ENCODE results near the gene CORO2B. TPM values are rescaled to one million over a fixed set of nuclear protein-coding genes. Genes with fewer than 3 reads are reported as not detected.
"Not testable (repeated sequence)": the region's sequence is repeated elsewhere in the genome, so short reads cannot be mapped to it uniquely, and the experiment has no call there.

The CORO2B gene
- total RNA-seq, 1 donor from 2014 or later, result 11.0 TPM

GRCh38 chr15:68751622-68752021 lies 172.8 kb downstream of the CORO2B start:
- H3K9me3 ChIP-seq, result peaks cover 0 to 3% of the 10 kb centered on the region in 2 donors
- no peak for TF ChIP-seq CTCF (IDR thresholded peaks at IDR 0.05)
- no peaks in the 10 kb centered on the region for H3K36me3 ChIP-seq
- no peaks in the 10 kb centered on the region for H3K27me3 ChIP-seq
- no peak overlapping the region for H3K4me3 ChIP-seq
- no peaks in the 10 kb centered on the region for H3K4me1 ChIP-seq
- no peak for DNase-seq (ENCODE audit: low spot score in 2 of 2)
- intact Hi-C loops (cut with DNase I), result no loop called here
- no peak overlapping the region for H3K27ac ChIP-seq

- Histone ChIP-seq H3K27ac (no peak overlapping the region), H3K9me3 (no peaks in the 10 kb centered on the region), H3K36me3 (no peaks in the 10 kb centered on the region), H3K4me3 (no peak overlapping the region), H3K27me3 (no peaks in the 10 kb centered on the region), H3K4me1 (no peaks in the 10 kb centered on the region)
- no peak for TF ChIP-seq CTCF (IDR thresholded peaks at IDR 0.05)
- intact Hi-C loops (cut with DNase I), result no loop called here
- no peak for DNase-seq (ENCODE audit: low spot score in 2 of 2)
These were observed 176.9 kb downstream of the CORO2B start for GRCh38 chr15:68755731-68756130.

DNA sequence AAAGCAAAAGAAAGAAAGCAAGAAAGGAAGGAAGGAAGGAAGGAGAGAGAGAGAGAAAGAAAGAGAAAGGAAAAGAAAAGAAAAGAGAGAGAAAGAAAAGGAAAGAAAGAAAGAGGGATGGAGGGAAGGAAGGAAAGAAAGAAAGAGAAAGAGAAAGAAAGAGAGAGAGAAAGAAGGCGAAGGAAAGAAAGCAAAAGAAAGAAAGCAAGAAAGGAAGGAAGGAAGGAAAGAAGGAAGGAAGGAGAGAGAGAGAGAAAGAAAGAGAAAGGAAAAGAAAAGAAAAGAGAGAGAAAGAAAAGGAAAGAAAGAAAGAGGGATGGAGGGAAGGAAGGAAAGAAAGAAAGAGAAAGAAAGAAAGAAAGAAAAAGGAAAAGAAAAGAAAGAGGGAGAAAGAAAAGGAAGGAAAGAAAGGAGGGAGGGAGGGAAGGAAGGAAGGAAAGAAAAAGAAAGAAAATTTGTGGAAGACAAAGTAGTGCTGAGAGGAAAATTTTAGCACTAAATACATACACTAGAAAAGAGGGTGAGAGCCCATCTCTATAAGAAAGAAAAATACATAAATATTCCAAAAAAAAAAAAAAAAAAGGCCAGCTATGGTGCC lies 181.3 kb downstream of the CORO2B start:
- intact Hi-C loops (cut with DNase I); H3K27ac ChIP-seq; H3K36me3 ChIP-seq; H3K4me1 ChIP-seq; H3K4me3 ChIP-seq; H3K9me3 ChIP-seq; H3K27me3 ChIP-seq; DNase-seq (ENCODE audit: low spot score in 2 of 2): not testable (repeated sequence)

DNA sequence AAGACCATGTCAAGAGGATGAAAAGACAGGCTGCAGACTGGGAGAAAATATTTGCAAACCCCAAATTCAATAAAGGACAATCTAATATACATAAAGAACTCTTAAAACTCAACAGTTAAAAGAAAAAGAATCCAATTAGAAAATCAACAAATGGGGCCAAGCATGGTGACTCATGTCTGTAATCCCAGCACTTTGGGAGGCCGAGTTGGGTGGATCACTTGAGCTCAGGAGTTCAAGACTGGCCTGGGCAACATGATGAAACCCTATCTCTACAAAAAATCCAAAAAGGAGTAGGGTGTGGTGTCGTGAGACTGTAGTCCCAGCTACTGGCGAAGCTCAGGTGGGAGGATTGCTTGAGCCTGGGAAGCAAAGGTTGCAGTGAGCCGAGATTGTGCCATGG lies 184.3 kb downstream of the CORO2B start:
- intact Hi-C loops (cut with DNase I), result no loop called here
- DNase-seq (ENCODE audit: low spot score in 2 of 2), result no peak
- Histone ChIP-seq H3K4me1 (no peaks in the 10 kb centered on the region), H3K27me3 (no peaks in the 10 kb centered on the region), H3K27ac (no peak overlapping the region), H3K4me3 (no peak overlapping the region), H3K36me3 (no peaks in the 10 kb centered on the region), H3K9me3 (no peaks in the 10 kb centered on the region)
- no peak for TF ChIP-seq CTCF (IDR thresholded peaks at IDR 0.05)

- TF ChIP-seq CTCF (IDR thresholded peaks at IDR 0.05), result no peak
- intact Hi-C loops (cut with DNase I), result no loop called here
- Histone ChIP-seq H3K27me3 (no peaks in the 10 kb centered on the region), H3K4me3 (no peak overlapping the region), H3K27ac (no peak overlapping the region), H3K9me3 (no peaks in the 10 kb centered on the region), H3K4me1 (no peaks in the 10 kb centered on the region), H3K36me3 (no peaks in the 10 kb centered on the region)
- no peak for DNase-seq (ENCODE audit: low spot score in 2 of 2)
These were observed 185.3 kb downstream of the CORO2B start for GRCh38 chr15:68764090-68764489.

GRCh38 chr15:68765602-68766368 lies 187.0 kb downstream of the CORO2B start:
- Histone ChIP-seq H3K27ac (no peak overlapping the region), H3K36me3 (no peaks in the 10 kb centered on the region), H3K27me3 (no peaks in the 10 kb centered on the region), H3K9me3 (no peaks in the 10 kb centered on the region), H3K4me3 (no peak overlapping the region), H3K4me1 (no peaks in the 10 kb centered on the region)
- no peak for DNase-seq (ENCODE audit: low spot score in 2 of 2)
- intact Hi-C loops (cut with DNase I), result no loop called here
- no peak for TF ChIP-seq CTCF (IDR thresholded peaks at IDR 0.05)

Measured in ascending aorta (tissue), 2 donors.